ENCODE results near the gene RMND1.
A peak's percentile ranks its signal among the peaks of the same experiment; 100 is the strongest.

The RMND1 gene

DNA sequence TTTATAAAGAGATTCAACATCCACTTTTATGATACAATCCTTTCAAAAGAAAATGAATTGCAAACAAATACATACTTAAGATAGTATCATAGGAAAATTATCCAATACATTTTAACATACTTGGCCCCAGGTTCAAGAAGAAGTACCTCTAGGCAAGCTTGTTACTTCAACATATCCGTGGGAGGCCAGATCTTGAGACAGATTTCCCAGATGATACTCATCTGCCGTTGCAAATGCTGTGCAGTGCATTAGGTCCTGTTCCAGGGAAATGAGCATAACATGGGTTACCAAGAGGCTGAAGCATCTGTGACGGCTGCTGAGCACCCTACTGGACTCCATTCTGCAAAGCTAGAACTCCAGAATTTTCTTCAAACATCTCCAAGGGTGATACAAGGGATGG is 15.6 kb downstream of the RMND1 start:
- no peak for DNase-seq (ENCODE audit: low read depth)
- TF ChIP-seq CTCF (IDR thresholded peaks at IDR 0.05; ENCODE audit: control insufficient read depth, extremely low read depth, insufficient read depth), result no peak

GRCh38 chr6:151434369-151434768 is 17.6 kb downstream of the RMND1 start:
- no peak for TF ChIP-seq CTCF (IDR thresholded peaks at IDR 0.05; ENCODE audit: control insufficient read depth, extremely low read depth, insufficient read depth)
- H3K4me3 ChIP-seq (ENCODE audit: low read depth, low read length), result no peak overlapping the region
- no peak for DNase-seq (ENCODE audit: low read depth)

More for the DNA sequence above, 15.6 kb downstream of the RMND1 start:
- H3K4me3 ChIP-seq (ENCODE audit: low read depth, low read length), result no peak overlapping the region

GRCh38 chr6:151432651-151433050 is 19.3 kb downstream of the RMND1 start:
- DNase-seq (ENCODE audit: low read depth), result no peak
- no peak for TF ChIP-seq CTCF (IDR thresholded peaks at IDR 0.05; ENCODE audit: control insufficient read depth, extremely low read depth, insufficient read depth)
- H3K4me3 ChIP-seq (ENCODE audit: low read depth, low read length), result no peak overlapping the region

DNA sequence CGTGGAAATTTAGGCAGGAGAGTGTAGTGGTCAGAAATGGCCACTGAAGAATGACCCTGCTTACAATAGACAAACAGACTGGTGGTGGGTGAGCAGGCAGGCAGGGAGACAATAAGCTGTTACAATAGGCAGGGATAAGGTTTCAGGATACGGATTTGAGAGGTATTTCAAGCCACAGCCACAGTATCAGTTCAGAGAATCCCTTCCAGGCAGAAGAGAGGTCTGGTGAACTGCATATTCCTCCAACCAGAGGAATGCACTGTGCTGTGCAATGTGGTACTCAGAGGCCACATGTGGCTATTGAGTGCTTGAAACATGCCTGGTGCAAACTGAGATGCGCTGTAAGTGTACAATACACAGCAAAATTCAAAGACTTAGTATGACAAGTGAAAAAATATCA is 20.6 kb downstream of the RMND1 start:
- H3K4me3 ChIP-seq (ENCODE audit: low read depth, low read length), result no peak overlapping the region
- TF ChIP-seq CTCF (IDR thresholded peaks at IDR 0.05; ENCODE audit: control insufficient read depth, extremely low read depth, insufficient read depth), result no peak
- no peak for DNase-seq (ENCODE audit: low read depth)

- no peak for DNase-seq (ENCODE audit: low read depth)
- 0 out of 2 replicates have a peak, but pooled peaks have one; percentile 2 for TF ChIP-seq CTCF (IDR thresholded peaks at IDR 0.05; ENCODE audit: control insufficient read depth, extremely low read depth, insufficient read depth)
- H3K4me3 ChIP-seq (ENCODE audit: low read depth, low read length), result no peak overlapping the region
These were observed 21.0 kb downstream of the RMND1 start for GRCh38 chr6:151430886-151431285.

- no peak for TF ChIP-seq CTCF (IDR thresholded peaks at IDR 0.05; ENCODE audit: control insufficient read depth, extremely low read depth, insufficient read depth)
These were observed 23.7 kb downstream of the RMND1 start for GRCh38 chr6:151428093-151428735.

GRCh38 chr6:151425561-151425960 is 26.4 kb downstream of the RMND1 start:
- H3K4me3 ChIP-seq (ENCODE audit: low read depth, low read length), result no peak overlapping the region
- no peak for DNase-seq (ENCODE audit: low read depth)

More at GRCh38 chr6:151428093-151428735, 23.7 kb downstream of the RMND1 start:
- H3K4me3 ChIP-seq (ENCODE audit: low read depth, low read length), result no peak overlapping the region
- no peak for DNase-seq (ENCODE audit: low read depth)

More at GRCh38 chr6:151425561-151425960, 26.4 kb downstream of the RMND1 start:
- no peak for TF ChIP-seq CTCF (IDR thresholded peaks at IDR 0.05; ENCODE audit: control insufficient read depth, extremely low read depth, insufficient read depth)
